Measurements from ENCODE around the gene MATN4.

The MATN4 gene

DNA sequence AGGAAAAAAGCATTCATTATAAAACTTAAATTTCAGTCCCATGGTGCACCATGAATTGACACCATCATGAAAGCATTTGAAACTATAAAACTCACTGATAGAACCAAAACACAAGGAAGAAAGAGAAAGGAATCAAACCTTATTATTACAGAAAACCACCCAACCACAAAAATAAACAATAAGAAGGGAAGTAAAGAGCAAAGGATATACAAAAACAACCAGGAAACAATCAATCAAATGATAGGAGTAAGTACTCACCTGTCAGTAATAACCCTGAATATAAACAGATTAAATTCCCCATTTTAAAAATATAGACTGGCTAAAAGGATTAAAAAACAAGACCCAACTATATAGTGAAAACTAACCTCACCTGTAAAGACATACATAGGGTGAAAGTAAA, 59.5 kb downstream of the MATN4 start:
- DNase-seq (ENCODE audit: low read depth in 2 of 2), result no peak

DNA sequence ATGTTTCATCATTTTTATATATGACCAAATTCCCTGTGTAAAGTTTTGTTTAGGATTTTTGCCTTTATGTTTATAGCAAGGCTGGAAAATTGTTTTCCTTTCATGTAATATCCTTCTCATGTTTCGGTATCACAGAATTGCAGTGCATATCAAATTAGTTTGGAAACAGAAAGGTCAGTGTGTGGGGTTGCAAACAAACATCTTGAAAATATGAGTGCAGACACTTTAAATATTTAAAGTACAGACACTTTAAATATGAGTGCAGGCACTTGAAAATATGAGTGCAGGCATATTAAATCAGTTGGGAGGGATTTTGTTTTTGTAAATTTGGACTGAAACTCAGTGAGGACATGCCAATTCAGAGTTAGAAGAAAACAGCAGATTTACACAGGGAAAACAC, 60.2 kb downstream of the MATN4 start:
- DNase-seq (ENCODE audit: low read depth in 2 of 2), result no peak

DNA sequence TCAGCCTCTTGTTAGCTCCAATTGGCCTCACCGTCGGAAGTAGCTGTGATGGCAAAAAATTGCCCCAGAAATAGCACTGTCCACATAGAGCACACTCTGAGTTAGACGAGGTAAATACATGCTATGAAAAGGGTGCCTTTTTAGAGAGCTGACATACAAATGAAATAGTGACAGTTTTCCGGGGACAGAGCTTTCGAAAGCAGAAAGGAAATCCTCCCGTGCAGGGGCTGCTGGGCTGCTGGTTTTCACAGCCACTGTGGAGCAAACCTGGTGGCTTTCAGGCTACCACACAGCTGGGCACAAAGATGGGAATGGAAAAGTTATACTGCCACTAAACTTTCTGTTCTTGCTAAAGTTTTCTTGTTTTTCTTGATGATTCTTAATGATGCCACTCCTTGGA, 62.0 kb downstream of the MATN4 start:
- no peak for DNase-seq (ENCODE audit: low read depth in 2 of 2)
